Occipital lobe (tissue), 2 donors: ENCODE results near the gene SPACA7. TPM values are rescaled to one million over a fixed set of nuclear protein-coding genes. Genes with fewer than 3 reads are reported as not detected.
"Not testable (repeated sequence)": the region's sequence is repeated elsewhere in the genome, so short reads cannot be mapped to it uniquely, and the experiment has no call there.

Source experiments
- DNase-seq: peaks from one replicate; lab custom pipeline; 2025; lab: John Stamatoyannopoulos, UW
- total RNA-seq: library from RNA; depleted of rRNA; stranded (reverse); fragments of >200 nt; gene quantifications from one replicate; pipeline ENCODE4 v1.2.3, GENCODE V29; 2014

The SPACA7 gene
- total RNA-seq, 1 donor from 2014 or later = not detected

DNA sequence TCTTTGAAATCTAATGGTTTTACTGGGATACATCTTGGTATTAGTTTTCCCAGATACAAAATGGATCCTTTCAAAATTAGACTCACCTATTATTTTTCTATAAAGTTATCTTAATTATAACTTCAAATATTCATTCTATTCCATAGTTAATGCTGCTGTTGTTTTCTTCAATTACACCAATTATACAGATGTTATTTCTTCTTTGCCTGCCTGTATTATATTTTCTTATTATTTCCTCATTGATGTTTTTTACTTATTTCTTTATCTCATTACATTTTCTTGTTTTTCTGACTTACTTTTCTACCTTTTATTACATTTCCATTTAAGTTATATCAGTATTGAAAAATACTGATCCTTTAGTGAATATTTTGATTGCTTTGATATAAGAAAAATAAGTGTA lies 40.9 kb downstream of the SPACA7 start:
- DNase-seq = no peak

DNA sequence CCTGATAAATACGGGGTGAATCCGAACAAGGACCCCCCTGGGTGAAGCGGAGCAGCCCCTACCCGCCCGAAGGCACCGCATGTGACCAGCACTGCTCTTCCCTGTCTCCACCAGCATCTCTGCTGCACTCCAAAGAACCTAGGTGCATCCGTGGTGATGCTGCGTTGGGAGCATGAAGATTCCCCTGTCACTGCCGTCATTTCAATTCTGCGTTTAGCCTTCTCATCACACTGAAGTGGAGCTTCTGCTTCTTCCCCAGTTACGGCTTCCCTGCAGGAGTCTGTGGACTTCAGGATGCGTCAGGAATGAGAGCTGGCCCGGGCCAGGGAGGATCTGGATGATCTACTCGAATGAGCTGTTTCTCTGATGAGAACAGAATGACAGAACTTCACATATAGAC lies 47.9 kb downstream of the SPACA7 start:
- DNase-seq = no peak

GRCh38 chr13:112428704-112429103 lies 52.5 kb downstream of the SPACA7 start:
- DNase-seq = no peak

DNA sequence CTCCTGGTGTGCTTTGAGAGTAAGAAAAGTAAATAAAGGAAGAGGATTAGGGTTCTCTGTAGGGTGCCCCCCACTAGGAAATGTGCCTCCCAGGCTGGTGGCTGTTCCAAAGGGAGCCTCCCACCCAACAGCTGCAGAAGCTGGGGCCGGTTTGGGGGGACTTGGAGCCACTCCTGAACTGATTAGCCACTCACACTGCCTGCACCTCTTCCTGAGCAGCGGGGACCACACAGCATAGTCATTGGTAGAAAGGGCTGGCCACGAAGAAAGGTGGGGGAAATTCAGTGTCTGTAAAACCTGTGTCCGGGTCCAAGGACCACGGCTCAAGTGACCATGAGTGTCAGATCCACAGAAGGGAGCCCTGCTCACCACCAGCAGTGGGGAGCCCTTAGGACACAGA lies 55.6 kb downstream of the SPACA7 start:
- DNase-seq = no peak

DNA sequence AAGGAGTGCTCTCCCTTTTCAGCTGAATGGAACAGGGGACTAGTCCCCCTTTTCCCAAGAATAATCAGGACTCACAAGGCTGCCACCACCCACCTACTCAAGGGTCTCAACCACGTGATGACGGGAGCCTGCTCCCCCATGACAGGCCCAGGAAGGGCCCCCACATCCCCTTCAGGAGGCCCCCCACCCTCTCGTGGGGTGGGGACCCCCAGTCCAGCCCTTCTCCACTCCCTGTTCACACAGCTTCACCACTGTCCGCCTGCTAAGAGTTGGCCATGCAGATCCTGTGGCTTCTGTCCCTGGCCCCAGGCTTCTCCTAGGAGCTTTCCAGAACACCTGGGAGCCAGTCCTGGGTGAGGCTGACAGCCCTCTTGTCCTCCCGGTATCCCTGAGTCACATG lies 56.6 kb downstream of the SPACA7 start:
- DNase-seq = not testable (repeated sequence)

- not testable (repeated sequence) for DNase-seq
Observed at GRCh38 chr13:112433517-112433916, 57.4 kb downstream of the SPACA7 start.

DNA sequence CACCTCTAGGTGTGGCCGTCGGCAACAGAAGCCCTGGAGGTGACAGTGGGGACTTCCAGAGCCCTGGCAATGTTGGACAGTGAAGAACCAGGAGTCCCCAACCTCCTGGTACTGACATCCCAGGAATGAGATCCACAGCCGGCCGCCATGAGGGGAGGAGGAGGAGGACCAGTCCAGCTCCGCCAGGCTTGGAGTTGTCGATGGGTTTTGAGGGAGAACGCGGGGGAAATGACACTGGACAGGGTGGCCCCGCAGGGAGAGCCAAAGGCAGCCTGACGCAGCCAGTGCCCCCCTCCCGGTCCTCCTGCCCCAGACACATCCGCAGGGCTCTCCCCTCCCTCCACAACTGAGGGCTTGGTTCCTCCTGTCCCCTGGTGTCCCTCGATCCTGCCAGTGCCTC lies 57.9 kb downstream of the SPACA7 start:
- DNase-seq = no peak

DNA sequence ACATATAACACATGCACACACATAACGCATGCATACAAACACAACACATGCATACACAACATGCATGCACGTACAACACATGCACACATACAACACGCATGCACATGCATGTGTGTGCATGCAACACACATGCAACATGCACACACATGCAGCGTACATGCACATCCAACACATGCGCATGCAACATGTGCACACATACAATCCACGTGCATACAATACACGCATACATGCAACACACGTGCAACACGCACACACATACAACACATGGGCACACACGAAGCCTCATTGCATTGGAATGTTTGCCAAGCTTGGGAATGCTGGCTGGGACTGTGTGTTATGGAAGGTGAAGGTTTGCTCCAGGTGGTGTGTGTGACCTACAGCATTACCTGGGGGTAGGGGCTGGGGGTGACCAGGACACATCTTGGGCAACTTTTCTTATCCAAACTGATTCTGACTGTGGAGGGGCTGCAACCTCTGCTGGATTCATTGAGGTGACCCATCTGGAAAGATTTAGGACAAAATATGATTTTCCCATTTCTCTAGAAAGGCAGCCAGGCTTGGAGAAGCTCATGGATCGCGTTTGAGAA lies 58.9 kb downstream of the SPACA7 start:
- DNase-seq = no peak

GRCh38 chr13:112435973-112436372 lies 59.8 kb downstream of the SPACA7 start:
- no peak for DNase-seq

GRCh38 chr13:112438094-112438493 lies 61.9 kb downstream of the SPACA7 start:
- DNase-seq = no peak

DNA sequence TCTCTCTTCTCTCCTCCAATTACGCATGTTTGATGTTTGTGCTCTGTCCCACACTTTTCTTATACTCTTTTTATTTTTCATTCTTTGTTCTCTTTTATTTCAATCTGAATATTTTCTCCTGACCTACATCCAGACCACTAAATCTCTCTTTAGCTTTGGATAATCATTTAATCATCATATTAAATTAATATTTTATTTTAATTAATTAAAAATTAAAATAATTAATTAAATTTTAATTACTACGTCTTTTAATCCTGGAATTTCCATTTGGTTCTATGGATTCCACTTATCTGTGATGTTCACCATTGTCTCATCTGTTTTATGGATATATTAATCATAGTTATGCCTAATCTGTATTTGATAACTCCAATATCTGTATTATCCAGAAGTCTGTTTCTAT lies 62.4 kb downstream of the SPACA7 start:
- no peak for DNase-seq

DNA sequence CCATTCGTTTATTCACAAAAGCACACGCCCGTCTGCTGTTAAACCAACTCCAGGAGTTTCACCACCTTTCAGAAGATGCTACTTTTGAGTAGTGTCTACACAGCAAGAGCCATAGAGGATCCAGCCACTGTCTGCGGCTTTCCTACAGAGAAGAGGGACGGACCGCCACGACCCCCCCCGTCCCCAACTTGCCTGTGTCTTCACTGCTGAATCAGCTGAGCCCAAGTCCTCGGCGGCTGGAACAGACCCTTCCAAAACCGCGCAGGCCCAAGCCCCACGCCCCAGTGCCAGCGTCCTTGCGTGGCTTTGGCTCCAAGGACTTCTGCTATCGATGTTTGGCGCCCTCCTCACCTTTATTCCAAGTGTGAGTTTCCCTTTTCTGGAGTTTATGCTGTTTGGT lies 65.1 kb downstream of the SPACA7 start:
- DNase-seq = no peak

DNA sequence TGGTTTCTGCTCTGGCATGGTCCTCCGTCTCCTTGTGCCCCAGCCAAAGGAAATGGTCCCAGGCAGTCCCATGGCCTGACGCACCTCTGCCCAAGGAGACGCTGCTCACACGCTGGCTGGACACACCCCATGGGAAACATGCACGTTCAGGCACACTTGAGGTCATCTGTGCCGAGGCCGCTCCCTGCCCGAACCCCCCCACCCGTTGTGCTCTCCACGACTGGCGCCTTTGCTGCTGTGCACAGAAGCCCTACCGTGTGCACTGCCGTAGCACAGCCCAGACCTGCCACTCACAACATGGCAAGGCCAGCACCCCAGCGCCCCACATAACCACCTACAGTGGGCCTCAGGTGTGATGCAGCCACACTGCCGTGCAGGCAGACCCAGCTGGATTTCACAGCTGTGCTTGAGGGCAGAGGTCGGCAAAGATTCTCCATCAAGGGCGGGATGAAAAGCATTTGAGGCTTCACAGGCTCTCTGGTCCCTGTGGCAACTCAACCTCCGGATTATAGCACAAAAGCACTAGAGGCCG lies 65.7 kb downstream of the SPACA7 start:
- no peak for DNase-seq

DNA sequence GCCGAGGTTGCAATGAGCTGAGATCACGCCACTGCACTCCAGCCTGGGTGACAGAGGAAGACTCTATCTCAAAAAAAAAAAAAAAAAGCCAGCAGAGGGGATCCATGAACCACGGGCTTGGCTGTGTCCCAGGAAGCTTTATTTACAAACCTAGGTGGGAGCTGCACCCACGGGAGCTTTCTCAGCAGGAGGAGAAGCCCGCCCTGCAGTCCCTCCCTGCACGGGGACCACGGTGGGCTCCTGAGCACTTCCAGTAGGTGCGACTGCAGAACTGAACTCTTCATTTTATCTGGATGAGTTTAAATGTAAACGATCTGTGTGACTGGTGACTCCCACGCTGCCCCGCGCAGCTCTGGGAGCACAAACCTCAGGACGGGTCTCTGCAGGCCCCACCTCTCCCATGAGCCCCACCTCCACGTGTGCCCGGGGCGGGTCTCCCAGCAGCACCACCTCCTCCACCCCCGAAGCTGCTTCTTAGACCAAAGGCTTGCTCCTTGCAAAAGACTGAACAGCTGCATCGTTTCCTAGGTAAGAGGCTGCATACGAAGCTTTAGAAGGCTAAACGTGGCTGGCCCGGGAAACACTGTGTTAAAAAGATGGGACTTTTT lies 66.4 kb downstream of the SPACA7 start:
- DNase-seq = no peak

DNA sequence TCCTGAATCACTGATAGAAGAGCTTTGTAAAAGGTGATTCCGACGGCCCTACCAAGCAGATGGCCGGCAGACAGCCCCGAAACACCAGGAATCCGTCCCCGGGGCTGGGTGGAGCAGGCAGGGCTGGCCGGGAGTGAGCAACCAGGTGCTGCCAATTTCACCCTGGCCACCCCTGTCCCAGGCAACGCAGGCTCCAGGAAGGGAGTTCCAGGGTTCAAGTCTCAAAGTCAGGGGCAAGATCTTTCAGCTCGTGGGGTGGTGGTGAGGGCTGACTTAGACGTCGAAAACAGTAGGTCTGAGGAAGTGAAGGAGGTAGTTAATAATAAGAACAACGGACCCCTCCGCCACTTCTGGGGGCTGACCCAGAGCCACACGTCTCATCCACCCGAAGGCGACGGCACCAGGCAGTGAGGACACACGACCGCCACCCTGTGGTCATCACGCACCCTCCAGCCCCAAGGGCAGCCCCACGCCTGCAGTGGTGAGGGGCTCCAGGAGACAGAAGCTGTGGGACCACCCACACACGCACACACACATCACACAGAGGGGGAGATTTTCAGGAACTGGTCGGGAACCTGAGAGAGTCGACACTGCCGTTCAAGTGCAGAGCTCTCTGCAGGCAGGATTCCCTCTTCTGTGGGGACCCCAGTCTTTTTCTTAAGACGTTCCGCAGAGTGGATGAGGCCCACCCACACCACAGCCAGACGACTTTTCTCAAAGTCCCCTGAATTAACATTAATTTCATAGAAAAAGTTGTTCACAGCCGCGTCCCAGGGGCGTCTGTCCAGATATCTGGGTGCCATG lies 67.2 kb downstream of the SPACA7 start:
- no peak for DNase-seq

GRCh38 chr13:112443995-112444311 lies 67.8 kb downstream of the SPACA7 start:
- peak; percentile 16 for DNase-seq

DNA sequence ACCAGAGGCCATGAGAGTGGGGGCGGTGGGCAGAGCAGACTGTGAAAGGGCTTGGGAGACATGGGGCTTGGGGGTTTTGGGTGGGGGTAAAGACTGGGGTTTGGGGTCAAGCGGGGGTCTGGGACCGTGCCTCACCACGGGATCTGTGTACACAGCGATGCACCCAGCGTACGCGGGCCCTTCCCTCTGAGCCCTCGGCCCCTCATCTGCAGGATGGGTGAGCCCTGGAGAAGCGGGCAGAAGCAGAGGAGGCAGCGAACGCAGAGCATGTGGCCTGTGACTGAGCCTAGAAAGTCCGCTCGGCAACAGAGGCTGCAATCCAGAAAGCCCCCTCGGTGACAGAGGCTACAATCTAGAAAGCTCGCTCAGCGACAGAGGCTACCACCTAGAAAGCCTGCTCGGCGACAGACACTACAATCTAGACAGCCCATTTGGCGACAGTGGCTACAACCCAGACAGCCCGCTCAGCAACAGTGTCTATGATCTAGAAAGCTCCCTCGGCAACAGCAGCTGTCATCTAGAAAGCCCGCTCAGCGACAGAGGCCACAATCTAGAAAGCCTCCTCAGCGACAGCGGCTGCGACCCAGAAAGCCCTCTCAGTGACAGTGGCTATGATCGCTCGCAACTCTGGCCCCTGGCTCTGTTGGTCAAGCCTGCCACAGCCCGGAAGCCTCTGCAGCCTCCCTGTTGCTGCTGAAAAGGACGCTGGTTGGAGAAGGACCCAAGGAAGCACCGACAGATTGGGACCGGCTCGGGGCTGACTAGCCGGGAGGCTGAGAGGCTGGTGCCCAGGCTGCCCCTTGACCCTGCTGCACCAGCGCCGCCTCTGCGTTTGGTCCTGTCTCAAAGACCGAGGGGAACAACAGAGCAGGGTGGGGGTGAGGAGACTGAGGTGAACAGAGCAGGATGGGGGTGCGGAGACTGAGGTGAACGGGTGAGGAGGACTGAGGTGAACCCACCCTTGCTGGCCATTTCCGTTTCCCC lies 68.6 kb downstream of the SPACA7 start:
- no peak for DNase-seq

DNA sequence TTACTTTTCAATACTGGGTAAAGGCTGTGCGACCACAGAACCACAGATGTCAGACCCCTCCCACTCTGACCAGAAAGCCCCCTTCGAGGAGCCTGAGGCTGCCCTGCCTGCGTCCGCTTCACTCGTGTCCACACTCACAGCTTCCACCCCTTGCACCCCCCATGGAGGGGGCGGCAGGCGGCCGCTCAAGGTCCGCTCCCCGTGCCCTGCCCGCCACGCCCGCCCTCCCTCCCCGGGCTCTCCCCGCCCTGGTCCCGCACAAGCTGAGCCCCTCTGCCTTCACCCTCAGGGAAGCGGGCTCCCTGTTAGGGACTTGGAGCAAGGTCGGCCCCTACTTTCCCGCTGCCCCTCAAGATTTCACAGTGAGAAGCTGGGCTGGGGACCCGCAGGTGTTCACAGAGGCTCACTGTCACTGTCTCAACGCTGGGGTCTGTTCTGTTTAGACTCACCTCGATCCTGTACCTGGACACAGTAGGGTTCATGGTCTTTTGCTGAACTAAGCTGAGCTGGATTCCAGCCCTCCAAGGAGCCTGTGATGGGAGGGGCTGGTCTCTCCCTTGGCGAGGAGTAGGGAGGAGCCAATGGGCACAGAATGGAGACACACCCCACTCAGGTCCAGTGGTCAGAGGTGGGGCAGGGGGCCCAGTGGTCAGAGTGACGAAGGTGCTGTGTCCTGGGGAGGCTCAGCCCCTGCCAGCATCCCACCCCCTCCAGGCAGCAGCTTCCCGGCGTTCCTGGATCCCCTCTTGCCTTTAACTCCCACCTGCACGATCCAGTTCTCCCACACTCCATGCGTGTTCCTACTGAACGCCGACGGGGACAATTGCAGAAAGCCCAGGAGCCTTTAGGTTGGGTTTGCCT lies 69.5 kb downstream of the SPACA7 start:
- DNase-seq = no peak

- no peak for DNase-seq
Observed at GRCh38 chr13:112446347-112446861, 70.2 kb downstream of the SPACA7 start.

DNA sequence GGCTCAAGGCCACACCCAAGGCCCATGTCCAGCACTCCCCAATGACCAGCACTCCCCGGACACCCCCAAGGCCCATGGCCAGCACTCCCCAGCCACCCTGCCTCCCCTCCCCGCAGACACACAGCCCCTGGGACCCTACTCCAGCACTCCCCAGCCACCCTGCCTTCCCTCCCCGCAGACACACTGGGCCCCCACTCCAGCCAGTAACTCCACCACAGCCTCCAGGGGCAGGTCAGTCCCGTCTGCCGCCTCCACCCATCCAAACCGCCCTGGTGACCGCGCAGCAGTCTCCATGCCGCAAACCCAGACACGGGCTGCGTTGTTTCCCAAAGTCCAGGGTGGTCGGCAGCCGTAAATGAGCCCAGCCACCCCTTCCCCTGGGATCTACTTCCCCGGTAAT lies 70.7 kb downstream of the SPACA7 start:
- DNase-seq = no peak
